HepG2 (cell line): ENCODE results near the gene EEIG1. TPM values are rescaled to one million over a fixed set of nuclear protein-coding genes. Genes with fewer than 3 reads are reported as not detected.

Experiments
- ARNTL ChIP-seq: sonication (generic); formaldehyde crosslinking; IDR thresholded peaks from 2 replicates; pipeline ENCODE4 v1.4.0; 2020; ENCODE audit warnings: mild to moderate bottlenecking, missing genetic modification reagents
- ASH2L ChIP-seq: fragments of 300-600, 200-600 bp; sonication (generic); IDR thresholded peaks from 2 replicates; pipeline ENCODE4 v1.7.0; 2017; ENCODE audit warnings: low read depth, mild to moderate bottlenecking, moderate library complexity, mixed read lengths, low read length; ENCODE audit not compliant: insufficient read length
- KDM2A ChIP-seq: sonication (generic); formaldehyde crosslinking; IDR thresholded peaks from 2 replicates; pipeline ENCODE4 v1.4.0; 2020; ENCODE audit warnings: low read depth, missing genetic modification reagents, borderline replicate concordance
- PHF21A ChIP-seq: sonication (generic); formaldehyde crosslinking; IDR thresholded peaks from 2 replicates; pipeline ENCODE4 v1.5.0; 2020; ENCODE audit warnings: mild to moderate bottlenecking, missing genetic modification reagents
- TOPORS ChIP-seq: sonication (generic); formaldehyde crosslinking; IDR thresholded peaks from 2 replicates; pipeline ENCODE4 v1.8.0; 2023; ENCODE audit warnings: mild to moderate bottlenecking, missing genetic modification reagents
- ZBTB20 ChIP-seq: sonication (generic); formaldehyde crosslinking; IDR thresholded peaks from 2 replicates; pipeline ENCODE4 v1.8.1; 2023; ENCODE audit warnings: missing genetic modification reagents, low read depth, mild to moderate bottlenecking, borderline replicate concordance
- ZFYVE20 ChIP-seq: sonication (generic); formaldehyde crosslinking; IDR thresholded peaks from 2 replicates; pipeline ENCODE4 v1.8.0; 2023; ENCODE audit warnings: low read depth, mild to moderate bottlenecking, moderate library complexity, missing genetic modification reagents, borderline replicate concordance
- ZNF569 ChIP-seq: sonication (generic); formaldehyde crosslinking; IDR thresholded peaks from 2 replicates; pipeline ENCODE4 v1.5.0; 2020; ENCODE audit warnings: mild to moderate bottlenecking, missing genetic modification reagents, moderate library complexity, borderline replicate concordance
- ZNF619 ChIP-seq: sonication (generic); formaldehyde crosslinking; IDR thresholded peaks from 2 replicates; pipeline ENCODE4 v1.4.0; 2020; ENCODE audit warnings: mild to moderate bottlenecking, missing genetic modification reagents
- ZNF674 ChIP-seq: sonication (generic); formaldehyde crosslinking; IDR thresholded peaks from 2 replicates; pipeline ENCODE4 v1.5.0; 2020; ENCODE audit warnings: low read depth, mild to moderate bottlenecking, missing genetic modification reagents
- ZNF746 ChIP-seq: sonication (generic); formaldehyde crosslinking; IDR thresholded peaks from 2 replicates; pipeline ENCODE4 v1.8.0; 2022; ENCODE audit warnings: mild to moderate bottlenecking, missing genetic modification reagents
- ZNF850 ChIP-seq: sonication (generic); formaldehyde crosslinking; conservative IDR thresholded peaks from 2 replicates; pipeline ENCODE4 v1.9.0; 2021; ENCODE audit warnings: mild to moderate bottlenecking, missing genetic modification reagents
- polyA plus RNA-seq, 8 experiments: library from polyadenylated mRNA; depleted of rRNA in 3 of 8; stranded (reverse) in 7 of 8; unstranded in 1 of 8; fragments of >200 nt; fragmentation: Illumina TruSeq in 4 of 8; extraction: Trizol in 4 of 8; gene quantifications; 2 replicates each; pipeline versions ENCODE4 v1.2.1 to v1.2.3, GENCODE V29; 2011 to 2016; ENCODE audit warnings: low read depth in 4 of 8, missing spikeins in 1 of 8, mixed read lengths in 1 of 8; ENCODE audit not compliant: insufficient read depth in 1 of 8
- total RNA-seq, 5 experiments: library from RNA; depleted of rRNA; stranded (reverse); fragments of >200 nt; fragmentation: Illumina TruSeq; extraction: Trizol; gene quantifications; 2 replicates each; pipeline ENCODE4 v1.2.3, GENCODE V29; 2016; ENCODE audit warnings: low read depth in 1 of 5
- TF ChIP-seq, protein P1 (sequence below): sonication (generic); formaldehyde crosslinking; IDR thresholded peaks from 2 replicates; pipeline ENCODE4 v1.9.0; 2021; ENCODE audit warnings: missing genetic modification reagents, borderline replicate concordance
- TF ChIP-seq, protein P2 (sequence below): sonication (generic); formaldehyde crosslinking; conservative IDR thresholded peaks from 2 replicates; pipeline ENCODE4 v1.4.0; 2020; ENCODE audit warnings: mild to moderate bottlenecking, missing genetic modification reagents, moderate library complexity
- TF ChIP-seq, protein P3 (sequence below): sonication (generic); formaldehyde crosslinking; IDR thresholded peaks from 2 replicates; pipeline ENCODE4 v1.5.0; 2020; ENCODE audit warnings: mild to moderate bottlenecking, missing genetic modification reagents
- TF ChIP-seq, protein P4 (sequence below), 2 experiments: sonication (generic) in 1 of 2; formaldehyde crosslinking in 1 of 2; IDR thresholded peaks; 2 replicates each; pipeline versions ENCODE4 v1.4.0 to v1.6.1; 2016 to 2020; ENCODE audit warnings: borderline replicate concordance in 1 of 2, low read depth in 1 of 2, mild to moderate bottlenecking in 1 of 2, missing genetic modification reagents in 1 of 2

The EEIG1 gene
- total and polyA plus RNA-seq, 2 of the 13 experiments (the other 11 are each of a cell fraction or from before 2014, with no cell fraction given): 16.6 to 25.2 TPM

DNA sequence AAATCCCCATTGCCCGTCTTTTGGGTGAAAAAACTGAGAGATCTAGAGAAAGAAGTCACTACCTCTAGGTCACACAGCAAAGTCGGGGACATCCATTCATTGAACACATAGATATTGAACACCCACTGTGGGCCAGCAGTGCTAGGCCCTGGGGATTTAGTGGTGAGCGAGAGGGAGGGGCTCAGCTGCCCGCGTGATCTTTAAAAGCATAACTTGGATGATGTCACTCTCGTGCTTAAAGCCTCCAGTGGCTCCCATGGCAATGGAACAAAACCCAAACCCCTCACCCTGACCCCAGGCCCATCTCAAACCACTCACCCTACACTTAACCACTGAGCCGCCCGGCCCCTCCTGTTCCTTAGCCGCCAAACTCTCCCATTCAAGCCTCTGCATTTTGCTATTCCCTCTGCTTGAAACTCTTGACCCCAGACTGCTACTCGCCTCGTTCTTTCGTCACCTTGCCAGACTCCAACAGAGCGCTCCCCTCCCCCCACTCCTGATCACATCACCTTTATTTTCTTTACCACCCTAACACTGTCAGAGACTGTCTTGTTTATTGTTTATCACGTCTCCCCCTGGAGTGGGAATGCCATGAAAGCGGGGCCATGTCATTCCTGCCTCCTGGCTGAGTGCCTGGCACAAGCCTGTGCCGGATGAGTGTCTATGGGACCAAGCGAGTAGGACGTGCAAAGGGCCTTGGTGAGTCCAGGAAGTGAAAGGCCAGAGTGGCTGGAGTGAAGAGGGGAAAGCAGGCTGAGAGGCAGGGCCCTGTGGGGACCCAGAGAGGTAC is 49.5 kb downstream of the EEIG1 start (continued):
- TF ChIP-seq ZNF569 (CRISPR knock-in tag) (no peak), ASH2L (peak; percentile 8), ZNF674 (CRISPR knock-in tag) (no peak), PHF21A (CRISPR knock-in tag) (no peak), ZFYVE20 (CRISPR knock-in tag) (no peak), ZBTB20 (CRISPR knock-in tag) (no peak; the same call in 1 of the 2 replicates), TOPORS (0 out of 2 replicates have a peak, but pooled peaks have one; percentile 56), ZNF746 (CRISPR knock-in tag) (no peak), ARNTL (no peak), KDM2A (CRISPR knock-in tag) (peak; percentile 67; the same call in 1 of the 2 replicates), ZNF850 (CRISPR knock-in tag) (no peak), ZNF619 (CRISPR knock-in tag) (no peak)
- TF ChIP-seq, protein P1, sequence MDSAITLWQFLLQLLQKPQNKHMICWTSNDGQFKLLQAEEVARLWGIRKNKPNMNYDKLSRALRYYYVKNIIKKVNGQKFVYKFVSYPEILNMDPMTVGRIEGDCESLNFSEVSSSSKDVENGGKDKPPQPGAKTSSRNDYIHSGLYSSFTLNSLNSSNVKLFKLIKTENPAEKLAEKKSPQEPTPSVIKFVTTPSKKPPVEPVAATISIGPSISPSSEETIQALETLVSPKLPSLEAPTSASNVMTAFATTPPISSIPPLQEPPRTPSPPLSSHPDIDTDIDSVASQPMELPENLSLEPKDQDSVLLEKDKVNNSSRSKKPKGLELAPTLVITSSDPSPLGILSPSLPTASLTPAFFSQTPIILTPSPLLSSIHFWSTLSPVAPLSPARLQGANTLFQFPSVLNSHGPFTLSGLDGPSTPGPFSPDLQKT (CRISPR knock-in tag): no peak
- TF ChIP-seq, protein P2, sequence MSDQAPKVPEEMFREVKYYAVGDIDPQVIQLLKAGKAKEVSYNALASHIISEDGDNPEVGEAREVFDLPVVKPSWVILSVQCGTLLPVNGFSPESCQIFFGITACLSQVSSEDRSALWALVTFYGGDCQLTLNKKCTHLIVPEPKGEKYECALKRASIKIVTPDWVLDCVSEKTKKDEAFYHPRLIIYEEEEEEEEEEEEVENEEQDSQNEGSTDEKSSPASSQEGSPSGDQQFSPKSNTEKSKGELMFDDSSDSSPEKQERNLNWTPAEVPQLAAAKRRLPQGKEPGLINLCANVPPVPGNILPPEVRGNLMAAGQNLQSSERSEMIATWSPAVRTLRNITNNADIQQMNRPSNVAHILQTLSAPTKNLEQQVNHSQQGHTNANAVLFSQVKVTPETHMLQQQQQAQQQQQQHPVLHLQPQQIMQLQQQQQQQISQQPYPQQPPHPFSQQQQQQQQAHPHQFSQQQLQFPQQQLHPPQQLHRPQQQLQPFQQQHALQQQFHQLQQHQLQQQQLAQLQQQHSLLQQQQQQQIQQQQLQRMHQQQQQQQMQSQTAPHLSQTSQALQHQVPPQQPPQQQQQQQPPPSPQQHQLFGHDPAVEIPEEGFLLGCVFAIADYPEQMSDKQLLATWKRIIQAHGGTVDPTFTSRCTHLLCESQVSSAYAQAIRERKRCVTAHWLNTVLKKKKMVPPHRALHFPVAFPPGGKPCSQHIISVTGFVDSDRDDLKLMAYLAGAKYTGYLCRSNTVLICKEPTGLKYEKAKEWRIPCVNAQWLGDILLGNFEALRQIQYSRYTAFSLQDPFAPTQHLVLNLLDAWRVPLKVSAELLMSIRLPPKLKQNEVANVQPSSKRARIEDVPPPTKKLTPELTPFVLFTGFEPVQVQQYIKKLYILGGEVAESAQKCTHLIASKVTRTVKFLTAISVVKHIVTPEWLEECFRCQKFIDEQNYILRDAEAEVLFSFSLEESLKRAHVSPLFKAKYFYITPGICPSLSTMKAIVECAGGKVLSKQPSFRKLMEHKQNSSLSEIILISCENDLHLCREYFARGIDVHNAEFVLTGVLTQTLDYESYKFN (CRISPR knock-in tag): no peak
- TF ChIP-seq, protein P3, sequence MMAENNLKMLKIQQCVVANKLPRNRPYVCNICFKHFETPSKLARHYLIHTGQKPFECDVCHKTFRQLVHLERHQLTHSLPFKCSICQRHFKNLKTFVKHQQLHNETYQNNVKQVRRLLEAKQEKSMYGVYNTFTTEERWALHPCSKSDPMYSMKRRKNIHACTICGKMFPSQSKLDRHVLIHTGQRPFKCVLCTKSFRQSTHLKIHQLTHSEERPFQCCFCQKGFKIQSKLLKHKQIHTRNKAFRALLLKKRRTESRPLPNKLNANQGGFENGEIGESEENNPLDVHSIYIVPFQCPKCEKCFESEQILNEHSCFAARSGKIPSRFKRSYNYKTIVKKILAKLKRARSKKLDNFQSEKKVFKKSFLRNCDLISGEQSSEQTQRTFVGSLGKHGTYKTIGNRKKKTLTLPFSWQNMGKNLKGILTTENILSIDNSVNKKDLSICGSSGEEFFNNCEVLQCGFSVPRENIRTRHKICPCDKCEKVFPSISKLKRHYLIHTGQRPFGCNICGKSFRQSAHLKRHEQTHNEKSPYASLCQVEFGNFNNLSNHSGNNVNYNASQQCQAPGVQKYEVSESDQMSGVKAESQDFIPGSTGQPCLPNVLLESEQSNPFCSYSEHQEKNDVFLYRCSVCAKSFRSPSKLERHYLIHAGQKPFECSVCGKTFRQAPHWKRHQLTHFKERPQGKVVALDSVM (CRISPR knock-in tag): no peak
- TF ChIP-seq, protein P4, sequence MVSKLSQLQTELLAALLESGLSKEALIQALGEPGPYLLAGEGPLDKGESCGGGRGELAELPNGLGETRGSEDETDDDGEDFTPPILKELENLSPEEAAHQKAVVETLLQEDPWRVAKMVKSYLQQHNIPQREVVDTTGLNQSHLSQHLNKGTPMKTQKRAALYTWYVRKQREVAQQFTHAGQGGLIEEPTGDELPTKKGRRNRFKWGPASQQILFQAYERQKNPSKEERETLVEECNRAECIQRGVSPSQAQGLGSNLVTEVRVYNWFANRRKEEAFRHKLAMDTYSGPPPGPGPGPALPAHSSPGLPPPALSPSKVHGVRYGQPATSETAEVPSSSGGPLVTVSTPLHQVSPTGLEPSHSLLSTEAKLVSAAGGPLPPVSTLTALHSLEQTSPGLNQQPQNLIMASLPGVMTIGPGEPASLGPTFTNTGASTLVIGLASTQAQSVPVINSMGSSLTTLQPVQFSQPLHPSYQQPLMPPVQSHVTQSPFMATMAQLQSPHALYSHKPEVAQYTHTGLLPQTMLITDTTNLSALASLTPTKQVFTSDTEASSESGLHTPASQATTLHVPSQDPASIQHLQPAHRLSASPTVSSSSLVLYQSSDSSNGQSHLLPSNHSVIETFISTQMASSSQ (IDR thresholded peaks at IDR 0.05; ENCODE audit: low read depth): no peak
- TF ChIP-seq, protein P4 (CRISPR knock-in tag; IDR thresholded peaks at IDR 0.05; ENCODE audit: borderline replicate concordance): no peak
